MCF 10A (cell line): ENCODE measurements around the gene PRKAR1B. TPM values are rescaled to one million over a fixed set of nuclear protein-coding genes. Genes with fewer than 3 reads are reported as not detected.

ENCODE experiments used
- BruUV-seq: library from RNA; stranded (reverse); fragments of 400-500 nt; replicated peaks from 2 replicates; lab custom pipeline; 2021; lab: Mats Ljungman, UMichigan
- CTCF ChIA-PET: fragments of 300-600 bp; sonication (Branson Sonifier 250); formaldehyde crosslinking; extraction: SDS; loops from one replicate; lab custom pipeline; 2021; ENCODE audit warnings: antibody characterized with exemption, inconsistent platforms; lab: Yijun Ruan, JAX
- POLR2A ChIA-PET: fragments of 300-600, 350-650 bp; sonication (Branson Sonifier 250); formaldehyde crosslinking; extraction: SDS; loops from one replicate; lab custom pipeline; 2020; ENCODE audit warnings: antibody characterized with exemption, inconsistent platforms; lab: Yijun Ruan, JAX
- DNase-seq: peaks from one replicate; pipeline ENCODE4 v3.0.0-alpha.2; 2018; ENCODE audit not compliant: unreplicated experiment
- H3K27ac Mint-ChIP-seq: one replicate; pipeline ENCODE4 v1.8.0; 2022; ENCODE audit warnings: mild to moderate bottlenecking, low read depth, mixed read lengths; ENCODE audit not compliant: unreplicated experiment
- H3K27me3 Mint-ChIP-seq: one replicate; pipeline ENCODE4 v1.8.0; 2022; ENCODE audit warnings: mixed read lengths; ENCODE audit not compliant: insufficient read depth, unreplicated experiment
- H3K36me3 Mint-ChIP-seq: one replicate; pipeline ENCODE4 v1.8.0; 2022; ENCODE audit warnings: mild to moderate bottlenecking, moderate library complexity, mixed read lengths; ENCODE audit not compliant: insufficient read depth, unreplicated experiment
- H3K4me1 Mint-ChIP-seq: one replicate; pipeline ENCODE4 v1.8.0; 2022; ENCODE audit warnings: mixed read lengths; ENCODE audit not compliant: insufficient read depth, unreplicated experiment
- H3K4me3 Mint-ChIP-seq: one replicate; pipeline ENCODE4 v1.8.0; 2022; ENCODE audit warnings: mild to moderate bottlenecking, moderate library complexity, mixed read lengths; ENCODE audit not compliant: unreplicated experiment
- H3K9me3 Mint-ChIP-seq: one replicate; pipeline ENCODE4 v1.8.0; 2022; ENCODE audit warnings: mixed read lengths; ENCODE audit not compliant: unreplicated experiment
- CTCF ChIP-seq: fragments of 200-600 bp; IDR thresholded peaks from one replicate; pipeline ENCODE4 v1.8.0; 2022; ENCODE audit warnings: antibody characterized with exemption, mild to moderate bottlenecking; ENCODE audit not compliant: unreplicated experiment
- intact Hi-C: fragments of 100-400 bp; cut with micrococcal nuclease; formaldehyde crosslinking; loops from 2 replicates; pipeline ENCODE4 v1.14.1; 2022
- total RNA-seq: library from RNA; stranded (reverse); gene quantifications from 2 replicates; pipeline ENCODE4 v1.2.3, GENCODE V29; 2022

Gene PRKAR1B
- total RNA-seq, 1 experiment from 2014 or later = 31.5 TPM

GRCh38 chr7:771234-772004 lies 44.3 kb upstream of the PRKAR1B start:
- no peak overlapping the region for H3K4me3 Mint-ChIP-seq
- no peaks in the 10 kb centered on the region for H3K9me3 Mint-ChIP-seq
- H3K4me1 Mint-ChIP-seq = no peaks in the 10 kb centered on the region
- H3K27me3 Mint-ChIP-seq = no peaks in the 10 kb centered on the region
- intact Hi-C loops = no loop called here
- ChIA-PET CTCF (interaction anchor here (0.6 to 1.1 kb wide), 2 partner anchors 35 to 102 kb away, joined by 3 read pairs; no protein-coding TSS in a partner anchor), POLR2A (interaction anchor here (0.6 kb wide), 1 partner anchor 222 kb away, joined by 3 read pairs; no protein-coding TSS in a partner anchor)
- no peak for DNase-seq
- TF ChIP-seq CTCF = no peak
- no peak overlapping the region for H3K27ac Mint-ChIP-seq
- H3K36me3 Mint-ChIP-seq = peaks cover 74% of the 10 kb centered on the region
- no TSS peak for BruUV-seq

GRCh38 chr7:770741-771166 lies 43.7 kb upstream of the PRKAR1B start:
- TF ChIP-seq CTCF = no peak
- Mint-ChIP-seq H3K36me3 (peaks cover 69% of the 10 kb centered on the region), H3K27ac (no peak overlapping the region), H3K4me1 (no peaks in the 10 kb centered on the region), H3K27me3 (no peaks in the 10 kb centered on the region), H3K9me3 (no peaks in the 10 kb centered on the region), H3K4me3 (no peak overlapping the region)
- ChIA-PET POLR2A (no interaction called here), CTCF (no interaction called here)
- DNase-seq = no peak
- no TSS peak for BruUV-seq
- intact Hi-C loops = no loop called here

GRCh38 chr7:770336-770735 lies 43.3 kb upstream of the PRKAR1B start:
- CTCF ChIA-PET = no interaction called here
- Mint-ChIP-seq H3K9me3 (no peaks in the 10 kb centered on the region), H3K4me1 (no peaks in the 10 kb centered on the region), H3K27ac (no peak overlapping the region), H3K27me3 (no peaks in the 10 kb centered on the region), H3K4me3 (no peak overlapping the region), H3K36me3 (peaks cover 69% of the 10 kb centered on the region)
- TF ChIP-seq CTCF = no peak
- no peak for DNase-seq
- intact Hi-C loops = no loop called here
- BruUV-seq = no TSS peak
- POLR2A ChIA-PET = no interaction called here

GRCh38 chr7:768881-769504 lies 41.9 kb upstream of the PRKAR1B start:
- H3K36me3 Mint-ChIP-seq = peaks cover 71% of the 10 kb centered on the region
- POLR2A ChIA-PET = interaction anchor here (0.8 to 2.4 kb wide), 6 partner anchors 64 to 347 kb away, joined by 3 to 18 read pairs (median 6); partner anchors contain the start of genes GET4 and SUN1
- CTCF ChIA-PET = interaction anchor here (0.6 to 1.7 kb wide), 3 partner anchors 14 to 123 kb away, joined by 3 to 4 read pairs (median 4); no protein-coding TSS in a partner anchor
- H3K27me3 Mint-ChIP-seq = no peaks in the 10 kb centered on the region
- no peak overlapping the region for H3K27ac Mint-ChIP-seq
- TF ChIP-seq CTCF = no peak
- intact Hi-C loops = no loop called here
- no peaks in the 10 kb centered on the region for H3K9me3 Mint-ChIP-seq
- TSS peak; percentile 31 for BruUV-seq
- no peak for DNase-seq
- H3K4me1 Mint-ChIP-seq = no peaks in the 10 kb centered on the region
- H3K4me3 Mint-ChIP-seq = peak overlapping the region; percentile 79
